CD4-positive, CD25-positive, alpha-beta regulatory T cell (primary cell): ENCODE results near the gene KIF19. TPM values are rescaled to one million over a fixed set of nuclear protein-coding genes. Genes with fewer than 3 reads are reported as not detected.

Experiments used
- ATAC-seq, 2 donors: fragments of 150-1000 bp; cut with Tn5 transposase; one replicate each; pipeline ENCODE4 v1.10.0; 2021; ENCODE audit warnings: low read depth in 2 of 2, moderate number of reproducible peaks in 2 of 2, moderate library complexity in 1 of 2
- DNase-seq, 3 donors: peaks; one replicate each; pipeline versions ENCODE4 v3.0.0 to v3.0.0-alpha.2; 2012 to 2022; ENCODE audit warnings: mixed read lengths in 1 of 3
- H3K27ac ChIP-seq: one replicate; pipeline ENCODE4 v1.7.0; 2013; ENCODE audit warnings: mild to moderate bottlenecking, low read length; ENCODE audit not compliant: insufficient read depth, poor library complexity, severe bottlenecking
- H3K27me3 ChIP-seq: one replicate; pipeline ENCODE4 v1.7.0; 2013; ENCODE audit warnings: low read length; ENCODE audit not compliant: control insufficient read depth, insufficient read depth
- H3K36me3 ChIP-seq: one replicate; pipeline ENCODE4 v1.7.0; 2013; ENCODE audit warnings: mild to moderate bottlenecking, low read length, moderate library complexity; ENCODE audit not compliant: control insufficient read depth, insufficient read depth
- H3K4me1 ChIP-seq: 2 replicates; pipeline ENCODE4 v1.7.0; 2013; ENCODE audit warnings: mild to moderate bottlenecking, low read length; ENCODE audit not compliant: insufficient read depth, control insufficient read depth, poor library complexity, severe bottlenecking
- H3K4me3 ChIP-seq: one replicate; pipeline ENCODE4 v1.7.0; 2013; ENCODE audit warnings: low read depth, mild to moderate bottlenecking, low read length, moderate library complexity
- H3K9me3 ChIP-seq, 2 experiments: 1 replicate in 1 of 2; 2 replicates in 1 of 2; pipeline ENCODE4 v1.7.0; 2013; ENCODE audit warnings: low read length in 2 of 2, mild to moderate bottlenecking in 1 of 2, moderate library complexity in 1 of 2; ENCODE audit not compliant: control insufficient read depth in 2 of 2
- H3K27ac Mint-ChIP-seq, 3 donors: one replicate each; pipeline ENCODE4 v1.8.0; 2020 to 2022; ENCODE audit warnings: mild to moderate bottlenecking in 3 of 3, mixed read lengths in 3 of 3, moderate library complexity in 2 of 3
- H3K27me3 Mint-ChIP-seq: one replicate; pipeline ENCODE4 v1.8.0; 2022; ENCODE audit warnings: mild to moderate bottlenecking, mixed read lengths
- H3K36me3 Mint-ChIP-seq: one replicate; pipeline ENCODE4 v1.8.0; 2020; ENCODE audit warnings: mixed read lengths
- H3K4me1 Mint-ChIP-seq, 4 donors: one replicate each; pipeline ENCODE4 v1.8.0; 2020 to 2022; ENCODE audit warnings: mixed read lengths in 4 of 4, mild to moderate bottlenecking in 1 of 4
- H3K4me3 Mint-ChIP-seq, 4 donors: one replicate each; pipeline ENCODE4 v1.8.0; 2020 to 2022; ENCODE audit warnings: mild to moderate bottlenecking in 4 of 4, mixed read lengths in 4 of 4, moderate library complexity in 3 of 4
- H3K9me3 Mint-ChIP-seq, 7 donors: one replicate each; pipeline ENCODE4 v1.8.0; 2020 to 2022; ENCODE audit warnings: mixed read lengths in 7 of 7, mild to moderate bottlenecking in 3 of 7, moderate library complexity in 2 of 7
- polyA plus RNA-seq, 4 donors: library from polyadenylated mRNA; unstranded; fragments of 300-500 nt; fragmentation: Illumina TruSeq; gene quantifications; one replicate each; pipeline ENCODE4 v1.2.3, GENCODE V29; 2021
- total RNA-seq: library from RNA; stranded (reverse); gene quantifications from one replicate; pipeline ENCODE4 v1.2.3, GENCODE V29; 2022

KIF19 gene
- total and polyA plus RNA-seq, 5 donors from 2014 or later = 1.2 to 1.8 (median 1.4) TPM

- Histone ChIP-seq H3K4me3 (no peak overlapping the region), H3K36me3 (no peaks in the 10 kb centered on the region), H3K27me3 (peaks cover 17% of the 10 kb centered on the region), H3K9me3 (no peaks in the 10 kb centered on the region), H3K4me1 (peaks cover 7% of the 10 kb centered on the region), H3K27ac (no peak overlapping the region)
- Mint-ChIP-seq H3K9me3 (peaks cover 0 to 1% (median 0%) of the 10 kb centered on the region in 7 donors), H3K27ac (no peak overlapping the region), H3K4me3 (peak overlapping the region in 2 of 4 donors; percentile 14 to 51), H3K36me3 (no peaks in the 10 kb centered on the region), H3K27me3 (peaks cover 49% of the 10 kb centered on the region), H3K4me1 (peaks cover 0 to 17% (median 8%) of the 10 kb centered on the region in 4 donors)
- ATAC-seq = no peak
- no peak for DNase-seq
Observed at GRCh38 chr17:74358697-74359096, 32.7 kb downstream of the KIF19 start.

- H3K27ac Mint-ChIP-seq = no peak overlapping the region
- no peak for ATAC-seq
Observed at GRCh38 chr17:74359916-74360315, 33.9 kb downstream of the KIF19 start.

GRCh38 chr17:74360899-74361229 lies 34.8 kb downstream of the KIF19 start:
- peaks cover 7% of the 10 kb centered on the region for H3K4me1 ChIP-seq
- H3K4me3 ChIP-seq = no peak overlapping the region
- no peaks in the 10 kb centered on the region for H3K9me3 ChIP-seq
- no peaks in the 10 kb centered on the region for H3K36me3 ChIP-seq
- no peaks in the 10 kb centered on the region for H3K36me3 Mint-ChIP-seq
- DNase-seq (no peak), ATAC-seq (no peak)
- H3K4me3 Mint-ChIP-seq = peak overlapping the region in 1 of 4 donors; percentile 31
- H3K27me3 Mint-ChIP-seq = peaks cover 36% of the 10 kb centered on the region
- peaks cover 0 to 1% (median 0%) of the 10 kb centered on the region in 7 donors for H3K9me3 Mint-ChIP-seq
- H3K27ac Mint-ChIP-seq = no peak overlapping the region
- H3K4me1 Mint-ChIP-seq = peaks cover 0 to 9% (median 4%) of the 10 kb centered on the region in 4 donors
- H3K27ac ChIP-seq = no peak overlapping the region
- H3K27me3 ChIP-seq = peaks cover 14% of the 10 kb centered on the region

More at GRCh38 chr17:74359916-74360315, 33.9 kb downstream of the KIF19 start:
- Histone ChIP-seq H3K27ac (no peak overlapping the region), H3K36me3 (no peaks in the 10 kb centered on the region), H3K4me1 (peaks cover 7% of the 10 kb centered on the region), H3K4me3 (no peak overlapping the region), H3K9me3 (no peaks in the 10 kb centered on the region), H3K27me3 (peaks cover 15% of the 10 kb centered on the region)
- Mint-ChIP-seq H3K27me3 (peaks cover 37% of the 10 kb centered on the region), H3K9me3 (peaks cover 0 to 1% (median 0%) of the 10 kb centered on the region in 7 donors), H3K4me3 (no peak overlapping the region), H3K36me3 (no peaks in the 10 kb centered on the region), H3K4me1 (peaks cover 0 to 9% (median 4%) of the 10 kb centered on the region in 4 donors)
- DNase-seq = no peak

GRCh38 chr17:74361230-74362068 lies 35.4 kb downstream of the KIF19 start, which contains the start of gene BTBD17:
TSS of gene BTBD17 (minus strand) at chr17:74361868. CDS start at chr17:74361819, 49 bp downstream.
- no peak within 1 kb of the TSS for H3K27ac Mint-ChIP-seq
- DNase-seq (peak; percentile 18 to 36 (median 28)), ATAC-seq (peak in 1 of 2 donors; percentile 38)
- H3K36me3 ChIP-seq = no peaks in the 10 kb centered on the region
- H3K27me3 ChIP-seq = peaks cover 8% of the 10 kb centered on the region
- no peak within 1 kb of the TSS for H3K27ac ChIP-seq
- H3K4me3 ChIP-seq = no peak within 1 kb of the TSS
- peak within 1 kb of the TSS in 1 of 4 donors; percentile 31 for H3K4me3 Mint-ChIP-seq
- H3K4me1 ChIP-seq = peaks cover 7% of the 10 kb centered on the region
- peaks cover 0 to 1% (median 0%) of the 10 kb centered on the region in 7 donors for H3K9me3 Mint-ChIP-seq
- no peaks in the 10 kb centered on the region for H3K9me3 ChIP-seq
- no peaks in the 10 kb centered on the region for H3K36me3 Mint-ChIP-seq
- peaks cover 33% of the 10 kb centered on the region for H3K27me3 Mint-ChIP-seq
- peaks cover 0 to 9% (median 4%) of the 10 kb centered on the region in 4 donors for H3K4me1 Mint-ChIP-seq

GRCh38 chr17:74362069-74362405 lies 36.0 kb downstream of the KIF19 start:
- no peak overlapping the region for H3K4me3 ChIP-seq
- peaks cover 0 to 9% (median 4%) of the 10 kb centered on the region in 4 donors for H3K4me1 Mint-ChIP-seq
- peaks cover 0 to 1% (median 0%) of the 10 kb centered on the region in 7 donors for H3K9me3 Mint-ChIP-seq
- no peaks in the 10 kb centered on the region for H3K36me3 ChIP-seq
- peaks cover 8% of the 10 kb centered on the region for H3K27me3 ChIP-seq
- DNase-seq (no peak), ATAC-seq (no peak)
- H3K27ac ChIP-seq = no peak overlapping the region
- no peaks in the 10 kb centered on the region for H3K36me3 Mint-ChIP-seq
- H3K9me3 ChIP-seq = no peaks in the 10 kb centered on the region
- H3K4me3 Mint-ChIP-seq = no peak overlapping the region
- peaks cover 4% of the 10 kb centered on the region for H3K4me1 ChIP-seq
- no peak overlapping the region for H3K27ac Mint-ChIP-seq
- H3K27me3 Mint-ChIP-seq = peaks cover 33% of the 10 kb centered on the region

- peaks cover 0 to 6% (median 3%) of the 10 kb centered on the region in 4 donors for H3K4me1 Mint-ChIP-seq
- H3K36me3 Mint-ChIP-seq = no peaks in the 10 kb centered on the region
- no peak overlapping the region for H3K27ac ChIP-seq
- H3K27ac Mint-ChIP-seq = peak overlapping the region in 1 of 3 donors; percentile 26
- peaks cover 6% of the 10 kb centered on the region for H3K27me3 ChIP-seq
- peaks cover 0 to 1% (median 0%) of the 10 kb centered on the region in 7 donors for H3K9me3 Mint-ChIP-seq
- peaks cover 28% of the 10 kb centered on the region for H3K27me3 Mint-ChIP-seq
- no peaks in the 10 kb centered on the region for H3K4me1 ChIP-seq
- DNase-seq (no peak), ATAC-seq (no peak)
- no peak overlapping the region for H3K4me3 ChIP-seq
- no peaks in the 10 kb centered on the region for H3K36me3 ChIP-seq
- no peaks in the 10 kb centered on the region for H3K9me3 ChIP-seq
- no peak overlapping the region for H3K4me3 Mint-ChIP-seq
Observed at GRCh38 chr17:74362810-74363498, 36.9 kb downstream of the KIF19 start.

GRCh38 chr17:74367206-74367605 lies 41.2 kb downstream of the KIF19 start, which contains the start of gene GPR142:
TSS of gene GPR142 (plus strand) at chr17:74367506. CDS start at chr17:74369541, 2,035 bp downstream.
- Histone ChIP-seq H3K27ac (no peak within 1 kb of the TSS), H3K4me3 (no peak within 1 kb of the TSS), H3K9me3 (no peaks in the 10 kb centered on the region), H3K4me1 (peaks cover 18% of the 10 kb centered on the region), H3K27me3 (no peaks in the 10 kb centered on the region), H3K36me3 (no peaks in the 10 kb centered on the region)
- ATAC-seq = no peak
- no peak within 1 kb of the TSS for H3K27ac Mint-ChIP-seq
- no peaks in the 10 kb centered on the region for H3K9me3 Mint-ChIP-seq
- H3K4me1 Mint-ChIP-seq = peaks cover 0 to 9% (median 2%) of the 10 kb centered on the region in 4 donors
- DNase-seq = no peak
- peak within 1 kb of the TSS in 1 of 4 donors; percentile 40 for H3K4me3 Mint-ChIP-seq
- no peaks in the 10 kb centered on the region for H3K36me3 Mint-ChIP-seq
- H3K27me3 Mint-ChIP-seq = peaks cover 4% of the 10 kb centered on the region
